Upper lobe of left lung (tissue), 4 donors: Measurements from ENCODE around the gene AANAT.

Experiments
- CTCF ChIP-seq, 6 experiments: fragments of 450-650 bp in 4 of 6; fragments of 200-600 bp in 2 of 6; sonication (generic) in 2 of 6; IDR thresholded peaks; one replicate each; pipeline ENCODE4 v1.5.1; 2016 to 2019; ENCODE audit warnings: antibody characterized with exemption in 6 of 6
- POLR2A ChIP-seq, 4 donors: fragments of 450-650 bp; IDR thresholded peaks; one replicate each; pipeline ENCODE4 v1.5.1; 2016 to 2017; ENCODE audit warnings: antibody characterized with exemption in 4 of 4, mild to moderate bottlenecking in 2 of 4

- TF ChIP-seq CTCF (IDR thresholded peaks at IDR 0.05): no peak
- no peak for TF ChIP-seq POLR2A (IDR thresholded peaks at IDR 0.05)
Observed at GRCh38 chr17:76447931-76448652, 19.3 kb upstream of the AANAT start.
